GM19467 (cell line): ENCODE data around the gene SELENOK.
"Not testable (repeated sequence)": the region's sequence is repeated elsewhere in the genome, so short reads cannot be mapped to it uniquely, and the experiment has no call there.

Experiments used
- ATAC-seq: cut with Tn5 transposase; IDR thresholded peaks from one replicate; pipeline ENCODE4 v1.9.1; 2021; ENCODE audit warnings: mild to moderate bottlenecking, moderate library complexity; ENCODE audit not compliant: unreplicated experiment

Gene SELENOK

GRCh38 chr3:53891497-53892285 is at the start of gene SELENOK:
Gene SELENOK, minus strand, starts transcription at chr3:53891859.
- peak; percentile 95 for ATAC-seq

- no peak for ATAC-seq
Observed at GRCh38 chr3:53941184-53941583, 49.5 kb upstream of the SELENOK start.

GRCh38 chr3:53940623-53941022 is 49.0 kb upstream of the SELENOK start:
- ATAC-seq: no peak

- ATAC-seq: no peak
Observed at GRCh38 chr3:53939813-53940212, 48.2 kb upstream of the SELENOK start.

- ATAC-seq: no peak
Observed at GRCh38 chr3:53939086-53939582, 47.5 kb upstream of the SELENOK start.

GRCh38 chr3:53938645-53939044 is 47.0 kb upstream of the SELENOK start:
- ATAC-seq: no peak

GRCh38 chr3:53936347-53936746 is 44.7 kb upstream of the SELENOK start:
- no peak for ATAC-seq

GRCh38 chr3:53935283-53935901 is 43.7 kb upstream of the SELENOK start:
- no peak for ATAC-seq

GRCh38 chr3:53927208-53927872 is 35.7 kb upstream of the SELENOK start:
- not testable (repeated sequence) for ATAC-seq

- ATAC-seq: no peak
Observed at GRCh38 chr3:53921296-53921695, 29.6 kb upstream of the SELENOK start.

GRCh38 chr3:53919741-53920140 is 28.1 kb upstream of the SELENOK start:
- no peak for ATAC-seq

- no peak for ATAC-seq
Observed at GRCh38 chr3:53913401-53913800, 21.7 kb upstream of the SELENOK start.

- ATAC-seq: no peak
Observed at GRCh38 chr3:53902711-53903110, 11.1 kb upstream of the SELENOK start.

GRCh38 chr3:53902067-53902466 is 10.4 kb upstream of the SELENOK start:
- ATAC-seq: no peak

GRCh38 chr3:53900666-53901331 is 9.1 kb upstream of the SELENOK start:
- no peak for ATAC-seq

- no peak for ATAC-seq
Observed at GRCh38 chr3:53899750-53900149, 8.1 kb upstream of the SELENOK start.

- no peak for ATAC-seq
Observed at GRCh38 chr3:53892286-53892637, 603 bp upstream of the SELENOK start.

- peak; percentile 8 for ATAC-seq
Observed at GRCh38 chr3:53890726-53891475, 758 bp downstream of the SELENOK start.

GRCh38 chr3:53888232-53888631 is 3.4 kb downstream of the SELENOK start:
- no peak for ATAC-seq

- ATAC-seq: no peak
Observed at GRCh38 chr3:53887446-53887845, 4.2 kb downstream of the SELENOK start.

GRCh38 chr3:53885239-53885638 is 6.4 kb downstream of the SELENOK start:
- ATAC-seq: no peak
